ENCODE data around the gene TSHZ2. TPM values are rescaled to one million over a fixed set of nuclear protein-coding genes. Genes with fewer than 3 reads are reported as not detected.

Gene TSHZ2
- total and polyA plus RNA-seq, 2 of the 4 experiments (the other 2 are of a cell fraction), result under 0.01 to 0.02 TPM

DNA sequence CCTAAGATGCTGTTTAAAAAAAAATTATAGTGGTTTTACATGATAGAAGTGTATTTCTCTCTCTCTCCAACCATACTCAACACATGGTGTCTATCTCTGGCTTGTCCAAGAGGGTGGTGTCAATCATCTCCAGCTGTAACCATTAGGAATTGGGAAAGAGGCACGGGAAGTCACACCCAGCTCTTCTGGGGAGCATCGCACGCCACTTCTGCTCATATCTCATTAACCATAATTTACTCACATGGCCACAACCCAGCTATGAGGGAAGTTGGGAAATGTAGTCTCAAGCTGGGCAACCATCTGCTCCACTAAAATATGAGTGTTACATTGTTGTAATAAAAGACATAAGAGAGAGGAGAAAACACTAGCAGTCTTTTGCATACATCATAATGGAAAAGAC lies 30.4 kb upstream of the TSHZ2 start:
- no peak overlapping the region for H2AK5ac ChIP-seq (ENCODE audit: low read depth, low read length)
- TF ChIP-seq MXI1 (IDR thresholded peaks at IDR 0.05; ENCODE audit: borderline replicate concordance, low read depth, low read length) (no peak), RFX5 (IDR thresholded peaks at IDR 0.05; ENCODE audit: low read depth, low read length) (no peak), FOS (IDR thresholded peaks at IDR 0.05; ENCODE audit: low read depth, low read length) (no peak)
- ATAC-seq (ENCODE audit: low read depth) (no peak), DNase-seq (no peak)
- ChIA-PET POLR2A (ENCODE audit: unreplicated experiment) (no interaction called here), CTCF (no interaction called here)
- WGBS, 2 experiments (ENCODE audit: extremely low coverage in 2 of 2, insufficient read length in 1 of 2), result no CpG with 5 or more reads among the region's 3 CpGs
- no peak overlapping the region for H3K9ac ChIP-seq (ENCODE audit: low read depth, low read length)
- no peak overlapping the region for H3K4me2 ChIP-seq (ENCODE audit: low read depth, low read length)
- no peak overlapping the region for H2BK120ac ChIP-seq (ENCODE audit: low read depth, low read length)
- H3K18ac ChIP-seq (ENCODE audit: low read depth, low read length), result no peak overlapping the region
- H3K27me3 ChIP-seq (ENCODE audit: control insufficient read depth, insufficient read depth, low read length), result no peaks in the 10 kb centered on the region
- 0 out of 2 replicates have a peak, but pooled peaks cover 2% of the 10 kb centered on the region for H3K9me3 ChIP-seq (ENCODE audit: control insufficient read depth, insufficient read depth, low read length)
- dilution Hi-C loops (cut with HindIII; ENCODE audit: low sequenced_read_pairs, unreplicated experiment), result no loop called here
- H4K8ac ChIP-seq (ENCODE audit: low read depth in 2 of 2, low read length in 2 of 2), result no peak overlapping the region
- no peak overlapping the region for H3K56ac ChIP-seq (ENCODE audit: extremely low read depth, insufficient read depth, low read length)
- H3K4ac ChIP-seq (ENCODE audit: low read depth, low read length), result no peak overlapping the region
- H3K4me3 ChIP-seq (ENCODE audit: insufficient read depth, low read depth, low read length), result no peak overlapping the region
- H4K91ac ChIP-seq (ENCODE audit: insufficient read depth, low read depth, low read length), result no peak overlapping the region
- H3K36me3 ChIP-seq (ENCODE audit: control insufficient read depth, insufficient read depth, low read length), result no peaks in the 10 kb centered on the region
- in situ Hi-C loops (cut with MboI; ENCODE audit: low sequenced_read_pairs), result no loop called here
- no TSS peak for BruUV-seq (replicated peaks)
- no peak overlapping the region for H4K5ac ChIP-seq (ENCODE audit: low read depth, low read length)
- no peaks in the 10 kb centered on the region for H3K4me1 ChIP-seq (ENCODE audit: control insufficient read depth, insufficient read depth, low read length)
- H4K20me1 ChIP-seq (ENCODE audit: insufficient read depth, low read length), result no peaks in the 10 kb centered on the region
- no peak overlapping the region for H2AFZ ChIP-seq (replicated peaks; ENCODE audit: low read length, poor library complexity)
- no peak overlapping the region for H3K23ac ChIP-seq (ENCODE audit: low read depth, low read length)
- no peak overlapping the region for H2BK15ac ChIP-seq (ENCODE audit: low read depth, low read length)
- no peaks in the 10 kb centered on the region for H3K79me1 ChIP-seq (ENCODE audit: low read depth in 1 of 2, low read length in 2 of 2)
- no peak overlapping the region for H2BK5ac ChIP-seq (ENCODE audit: low read depth, low read length, poor library complexity, severe bottlenecking)
- H2BK20ac ChIP-seq (ENCODE audit: low read depth, low read length), result no peak overlapping the region
- no peak overlapping the region for H3K14ac ChIP-seq (replicated peaks; ENCODE audit: low read depth, low read length)
- H2AK9ac ChIP-seq (replicated peaks; ENCODE audit: low read depth, low read length, poor library complexity), result no peak overlapping the region
- H3K27ac ChIP-seq (ENCODE audit: insufficient read depth, low read length), result no peak overlapping the region
- no peaks in the 10 kb centered on the region for H3K9me1 ChIP-seq (ENCODE audit: insufficient read depth, low read length)
- intact Hi-C loops (cut with micrococcal nuclease), result no loop called here

All from IMR-90 (cell line).